ENCODE results near the gene MGAT3. TPM values are rescaled to one million over a fixed set of nuclear protein-coding genes. Genes with fewer than 3 reads are reported as not detected.
A peak's percentile ranks its signal among the peaks of the same experiment; 100 is the strongest.

Gene MGAT3
- polyA plus RNA-seq, 3 donors: 0.03 TPM; not detected in 2

DNA sequence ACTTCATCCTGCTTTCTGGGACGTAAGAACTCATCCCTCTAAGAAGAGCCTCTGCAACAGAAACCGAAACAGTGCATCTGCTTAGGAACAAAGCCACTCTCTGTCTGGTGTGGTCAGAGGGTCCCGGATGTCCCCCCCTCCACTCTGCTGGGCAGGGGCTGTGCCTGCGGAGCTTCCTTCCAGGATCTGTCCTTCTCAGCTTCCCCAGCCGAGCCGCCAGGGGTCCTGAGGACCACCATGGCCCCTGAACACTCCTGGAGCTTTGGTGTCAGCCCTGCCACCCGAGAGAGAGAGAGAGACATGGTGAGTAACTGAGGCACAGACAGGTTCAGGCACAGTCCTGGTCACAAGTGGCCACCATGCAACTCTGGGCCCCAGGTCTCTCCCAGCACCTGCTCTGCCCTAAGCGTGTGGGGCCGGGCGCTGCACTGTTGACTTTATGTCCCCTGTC lies 24.4 kb upstream of the MGAT3 start:
- H3K4me1 ChIP-seq (ENCODE audit: control insufficient read depth in 1 of 2, insufficient read depth in 2 of 2, low read length in 2 of 2): peaks cover 16 to 22% of the 10 kb centered on the region in 2 donors
- TF ChIP-seq, protein P1, sequence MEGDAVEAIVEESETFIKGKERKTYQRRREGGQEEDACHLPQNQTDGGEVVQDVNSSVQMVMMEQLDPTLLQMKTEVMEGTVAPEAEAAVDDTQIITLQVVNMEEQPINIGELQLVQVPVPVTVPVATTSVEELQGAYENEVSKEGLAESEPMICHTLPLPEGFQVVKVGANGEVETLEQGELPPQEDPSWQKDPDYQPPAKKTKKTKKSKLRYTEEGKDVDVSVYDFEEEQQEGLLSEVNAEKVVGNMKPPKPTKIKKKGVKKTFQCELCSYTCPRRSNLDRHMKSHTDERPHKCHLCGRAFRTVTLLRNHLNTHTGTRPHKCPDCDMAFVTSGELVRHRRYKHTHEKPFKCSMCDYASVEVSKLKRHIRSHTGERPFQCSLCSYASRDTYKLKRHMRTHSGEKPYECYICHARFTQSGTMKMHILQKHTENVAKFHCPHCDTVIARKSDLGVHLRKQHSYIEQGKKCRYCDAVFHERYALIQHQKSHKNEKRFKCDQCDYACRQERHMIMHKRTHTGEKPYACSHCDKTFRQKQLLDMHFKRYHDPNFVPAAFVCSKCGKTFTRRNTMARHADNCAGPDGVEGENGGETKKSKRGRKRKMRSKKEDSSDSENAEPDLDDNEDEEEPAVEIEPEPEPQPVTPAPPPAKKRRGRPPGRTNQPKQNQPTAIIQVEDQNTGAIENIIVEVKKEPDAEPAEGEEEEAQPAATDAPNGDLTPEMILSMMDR (IDR thresholded peaks at IDR 0.05): no peak

DNA sequence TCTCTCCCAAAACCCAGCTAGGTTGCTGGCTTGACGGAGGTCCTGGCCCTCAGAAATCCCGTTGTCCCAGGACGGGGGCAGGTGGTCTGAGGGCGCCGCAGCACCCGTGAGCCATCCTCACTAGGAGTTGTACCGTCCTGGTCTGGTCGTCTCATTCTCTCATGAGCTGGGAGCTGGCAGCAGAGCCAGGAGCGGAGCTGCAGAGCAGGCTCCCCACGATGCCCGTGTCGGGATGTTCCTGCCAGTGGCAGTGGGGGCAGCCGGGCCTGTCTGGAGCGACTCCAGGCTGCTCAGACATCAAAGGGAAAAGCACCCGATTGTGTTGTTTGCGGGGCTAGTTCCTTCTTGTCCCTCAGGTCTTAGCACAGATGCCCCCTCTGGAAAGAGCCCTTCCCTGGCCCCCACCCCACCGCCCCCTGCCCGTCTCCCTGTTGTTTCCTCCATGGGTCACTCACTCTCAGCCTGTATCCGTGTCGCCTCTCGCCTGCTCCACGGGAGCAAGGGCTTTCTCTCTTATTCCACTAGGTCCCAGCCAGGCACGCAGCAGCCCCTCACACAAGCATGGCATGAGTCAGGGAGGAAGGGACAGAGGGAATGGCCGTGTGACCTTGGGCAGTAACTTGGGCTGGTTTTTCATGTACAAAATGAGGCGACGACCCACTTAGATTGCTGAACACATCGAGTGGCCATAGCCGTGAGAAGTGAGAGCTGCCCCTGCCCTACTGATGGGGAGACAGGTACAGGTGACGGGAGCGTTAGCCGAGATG lies 23.2 kb upstream of the MGAT3 start:
- H3K9me3 Mint-ChIP-seq: no peaks in the 10 kb centered on the region
- H3K4me3 Mint-ChIP-seq: no peak overlapping the region
- H3K4me1 Mint-ChIP-seq: peaks cover 38% of the 10 kb centered on the region
- TF ChIP-seq, protein P1 (IDR thresholded peaks at IDR 0.05): no peak
- intact Hi-C loops (cut with micrococcal nuclease): no loop called here
- Histone ChIP-seq H3K9me3 (replicated peaks in 1 of 2; ENCODE audit: control insufficient read depth in 1 of 2, insufficient read depth in 1 of 2, low read length in 2 of 2) (no peaks in the 10 kb centered on the region), H3K9ac (ENCODE audit: insufficient read depth, low read length, poor library complexity, severe bottlenecking) (no peak overlapping the region), H3K79me2 (ENCODE audit: insufficient read depth, low read length) (no peaks in the 10 kb centered on the region), H3K27me3 (ENCODE audit: control insufficient read depth in 2 of 2, insufficient read depth in 2 of 2, low read length in 2 of 2) (no peaks in the 10 kb centered on the region), H3K4me2 (replicated peaks; ENCODE audit: extremely low read depth, low read length, poor library complexity, severe bottlenecking) (no peak overlapping the region), H3K4me1 (ENCODE audit: control insufficient read depth in 1 of 2, insufficient read depth in 2 of 2, low read length in 2 of 2) (peaks cover 25 to 35% of the 10 kb centered on the region in 2 donors), H4K20me1 (ENCODE audit: insufficient read depth, low read length) (no peaks in the 10 kb centered on the region), H2AFZ (ENCODE audit: insufficient read depth, low read depth, low read length, poor library complexity, severe bottlenecking) (no peak overlapping the region), H3K4me3 (replicated peaks in 1 of 3; ENCODE audit: low read depth in 2 of 3, low read length in 3 of 3) (no peak overlapping the region), H3K36me3 (replicated peaks in 1 of 2; ENCODE audit: control insufficient read depth in 1 of 2, insufficient read depth in 2 of 2, low read length in 2 of 2) (peaks cover 49 to 61% of the 10 kb centered on the region in 2 donors), H3K27ac (ENCODE audit: low read depth in 1 of 2, low read length in 2 of 2) (no peak overlapping the region)
- 92% methylated on average over 22 of the region's 31 CpGs for WGBS (ENCODE audit: insufficient coverage)
- DNase-seq: no peak
- no peak overlapping the region for H3K27ac Mint-ChIP-seq
- H3K36me3 Mint-ChIP-seq: peaks cover 39 to 64% of the 10 kb centered on the region in 2 donors
- H3K27me3 Mint-ChIP-seq (ENCODE audit: low read depth in 3 of 3): peaks cover 0 to 3% (median 0%) of the 10 kb centered on the region in 3 donors

More for the DNA sequence above, 24.4 kb upstream of the MGAT3 start:
- H3K9me3 ChIP-seq (replicated peaks in 1 of 2; ENCODE audit: control insufficient read depth in 1 of 2, insufficient read depth in 1 of 2, low read length in 2 of 2): no peaks in the 10 kb centered on the region
- H3K9ac ChIP-seq (ENCODE audit: insufficient read depth, low read length, poor library complexity, severe bottlenecking): no peak overlapping the region
- no peak overlapping the region for H3K4me3 ChIP-seq (replicated peaks in 1 of 3; ENCODE audit: low read depth in 2 of 3, low read length in 3 of 3)
- H3K36me3 ChIP-seq (replicated peaks in 1 of 2; ENCODE audit: control insufficient read depth in 1 of 2, insufficient read depth in 2 of 2, low read length in 2 of 2): peaks cover 62 to 74% of the 10 kb centered on the region in 2 donors
- H3K4me2 ChIP-seq (replicated peaks; ENCODE audit: extremely low read depth, low read length, poor library complexity, severe bottlenecking): no peak overlapping the region
- Mint-ChIP-seq H3K36me3 (peaks cover 51 to 77% of the 10 kb centered on the region in 2 donors), H3K9me3 (no peaks in the 10 kb centered on the region), H3K4me3 (no peak overlapping the region), H3K4me1 (peaks cover 28% of the 10 kb centered on the region), H3K27me3 (ENCODE audit: low read depth in 3 of 3) (peaks cover 0 to 8% (median 0%) of the 10 kb centered on the region in 3 donors), H3K27ac (no peak overlapping the region)
- no peaks in the 10 kb centered on the region for H3K79me2 ChIP-seq (ENCODE audit: insufficient read depth, low read length)
- no peaks in the 10 kb centered on the region for H3K27me3 ChIP-seq (ENCODE audit: control insufficient read depth in 2 of 2, insufficient read depth in 2 of 2, low read length in 2 of 2)
- peak overlapping the region in 1 of 2 donors; percentile 58 for H3K27ac ChIP-seq (ENCODE audit: low read depth in 1 of 2, low read length in 2 of 2)
- intact Hi-C loops (cut with micrococcal nuclease): no loop called here
- no peaks in the 10 kb centered on the region for H4K20me1 ChIP-seq (ENCODE audit: insufficient read depth, low read length)
- 100% methylated on average over 5 of the region's 10 CpGs for WGBS (ENCODE audit: insufficient coverage)
- no peak overlapping the region for H2AFZ ChIP-seq (ENCODE audit: insufficient read depth, low read depth, low read length, poor library complexity, severe bottlenecking)
- DNase-seq: no peak
